ENCODE results near the gene KLF6. TPM values are rescaled to one million over a fixed set of nuclear protein-coding genes. Genes with fewer than 3 reads are reported as not detected.

KLF6 gene
- total RNA-seq, 1 donor from 2014 or later = 151 TPM

DNA sequence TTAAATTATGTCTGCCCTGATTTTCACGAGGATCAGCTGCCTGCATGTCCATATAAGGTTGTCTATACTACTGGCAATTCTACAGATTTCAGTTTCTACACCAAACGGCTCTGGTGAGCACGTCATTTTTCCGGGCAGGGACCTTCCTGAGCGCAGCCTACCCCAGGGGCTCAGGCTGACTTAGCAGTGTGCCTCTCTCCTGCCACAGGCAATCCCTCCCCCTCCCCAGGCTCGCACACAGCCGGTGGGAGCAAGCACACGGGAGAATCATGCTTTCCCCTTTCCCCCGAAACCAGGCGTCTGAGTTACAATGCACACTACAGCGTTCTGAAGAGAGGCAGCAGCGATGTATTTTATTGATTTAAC is 1.7 kb downstream of the KLF6 start:
- DNase-seq (peak; percentile 57), ATAC-seq (ENCODE audit: low read depth) (peak; percentile 11)
- no peaks in the 10 kb centered on the region for H3K9me3 Mint-ChIP-seq
- peaks cover 63% of the 10 kb centered on the region for H3K36me3 Mint-ChIP-seq (ENCODE audit: low read depth)
- no peaks in the 10 kb centered on the region for H3K27me3 Mint-ChIP-seq
- TF ChIP-seq, protein P1, sequence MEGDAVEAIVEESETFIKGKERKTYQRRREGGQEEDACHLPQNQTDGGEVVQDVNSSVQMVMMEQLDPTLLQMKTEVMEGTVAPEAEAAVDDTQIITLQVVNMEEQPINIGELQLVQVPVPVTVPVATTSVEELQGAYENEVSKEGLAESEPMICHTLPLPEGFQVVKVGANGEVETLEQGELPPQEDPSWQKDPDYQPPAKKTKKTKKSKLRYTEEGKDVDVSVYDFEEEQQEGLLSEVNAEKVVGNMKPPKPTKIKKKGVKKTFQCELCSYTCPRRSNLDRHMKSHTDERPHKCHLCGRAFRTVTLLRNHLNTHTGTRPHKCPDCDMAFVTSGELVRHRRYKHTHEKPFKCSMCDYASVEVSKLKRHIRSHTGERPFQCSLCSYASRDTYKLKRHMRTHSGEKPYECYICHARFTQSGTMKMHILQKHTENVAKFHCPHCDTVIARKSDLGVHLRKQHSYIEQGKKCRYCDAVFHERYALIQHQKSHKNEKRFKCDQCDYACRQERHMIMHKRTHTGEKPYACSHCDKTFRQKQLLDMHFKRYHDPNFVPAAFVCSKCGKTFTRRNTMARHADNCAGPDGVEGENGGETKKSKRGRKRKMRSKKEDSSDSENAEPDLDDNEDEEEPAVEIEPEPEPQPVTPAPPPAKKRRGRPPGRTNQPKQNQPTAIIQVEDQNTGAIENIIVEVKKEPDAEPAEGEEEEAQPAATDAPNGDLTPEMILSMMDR (IDR thresholded peaks at IDR 0.05) = no peak
- H3K4me3 Mint-ChIP-seq = peak overlapping the region; percentile 91
- peak overlapping the region; percentile 97 for H3K27ac Mint-ChIP-seq
- ChIA-PET POLR2A (interaction anchor here (0.6 to 6.8 kb wide), 31 partner anchors 9 to 874 kb away, joined by 3 to 191 read pairs (median 11); no protein-coding TSS in a partner anchor), CTCF (interaction anchor here (0.8 to 1.7 kb wide), 4 partner anchors 8 to 543 kb away, joined by 3 to 8 read pairs (median 3); no protein-coding TSS in a partner anchor)
- intact Hi-C loops (cut with micrococcal nuclease) = loop anchor here (1.0 to 10.0 kb wide), 7 partner anchors 126 to 984 kb away; partner anchors contain the start of gene PITRM1
- H3K4me1 Mint-ChIP-seq = peaks cover 53% of the 10 kb centered on the region

- Mint-ChIP-seq H3K27me3 (no peaks in the 10 kb centered on the region), H3K4me1 (peaks cover 59% of the 10 kb centered on the region), H3K4me3 (peak overlapping the region; percentile 91), H3K36me3 (ENCODE audit: low read depth) (peaks cover 70% of the 10 kb centered on the region), H3K27ac (peak overlapping the region; percentile 97), H3K9me3 (no peaks in the 10 kb centered on the region)
- ChIA-PET POLR2A (interaction anchor here (0.5 to 6.8 kb wide), 31 partner anchors 8 to 874 kb away, joined by 3 to 191 read pairs (median 11); no protein-coding TSS in a partner anchor), CTCF (interaction anchor here (0.8 to 1.7 kb wide), 5 partner anchors 7 to 543 kb away, joined by 3 to 8 read pairs (median 3); no protein-coding TSS in a partner anchor)
- TF ChIP-seq, protein P1 (IDR thresholded peaks at IDR 0.05) = no peak
- peak; percentile 69 for DNase-seq
- ATAC-seq (ENCODE audit: low read depth) = peak; percentile 40
- intact Hi-C loops (cut with micrococcal nuclease) = loop anchor here (1.0 to 10.0 kb wide), 10 partner anchors 21 to 985 kb away; partner anchors contain the start of gene PITRM1
These were observed 2.3 kb downstream of the KLF6 start for GRCh38 chr10:3782451-3783315.

DNA sequence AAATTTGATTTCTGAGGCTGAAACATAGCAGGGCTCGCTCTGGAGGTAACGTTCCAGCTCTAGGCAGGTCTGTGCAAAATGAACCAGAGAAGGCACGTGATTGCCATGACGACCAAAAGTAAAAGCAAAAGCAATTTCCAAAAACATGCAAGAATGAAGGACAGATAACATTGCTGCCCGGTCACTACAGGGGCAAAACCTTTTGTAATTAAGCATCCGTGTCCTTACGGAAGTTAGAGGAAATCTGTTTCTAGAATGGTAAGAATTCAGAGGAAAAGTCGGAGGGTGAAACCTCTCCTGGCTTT is 2.9 kb downstream of the KLF6 start:
- Mint-ChIP-seq H3K4me3 (peak overlapping the region; percentile 91), H3K27ac (peak overlapping the region; percentile 97), H3K36me3 (ENCODE audit: low read depth) (peaks cover 75% of the 10 kb centered on the region), H3K27me3 (no peaks in the 10 kb centered on the region), H3K9me3 (no peaks in the 10 kb centered on the region), H3K4me1 (peaks cover 64% of the 10 kb centered on the region)
- ChIA-PET POLR2A (interaction anchor here (1.0 to 6.8 kb wide), 16 partner anchors 8 to 870 kb away, joined by 3 to 191 read pairs (median 58); no protein-coding TSS in a partner anchor), CTCF (interaction anchor here (0.8 to 1.7 kb wide), 3 partner anchors 17 to 539 kb away, joined by 3 to 8 read pairs (median 5); no protein-coding TSS in a partner anchor)
- ATAC-seq (ENCODE audit: low read depth) (no peak), DNase-seq (no peak)
- TF ChIP-seq, protein P1 (IDR thresholded peaks at IDR 0.05) = no peak
- intact Hi-C loops (cut with micrococcal nuclease) = loop anchor here (1.0 to 10.0 kb wide), 9 partner anchors 21 to 985 kb away; partner anchors contain the start of gene PITRM1

DNA sequence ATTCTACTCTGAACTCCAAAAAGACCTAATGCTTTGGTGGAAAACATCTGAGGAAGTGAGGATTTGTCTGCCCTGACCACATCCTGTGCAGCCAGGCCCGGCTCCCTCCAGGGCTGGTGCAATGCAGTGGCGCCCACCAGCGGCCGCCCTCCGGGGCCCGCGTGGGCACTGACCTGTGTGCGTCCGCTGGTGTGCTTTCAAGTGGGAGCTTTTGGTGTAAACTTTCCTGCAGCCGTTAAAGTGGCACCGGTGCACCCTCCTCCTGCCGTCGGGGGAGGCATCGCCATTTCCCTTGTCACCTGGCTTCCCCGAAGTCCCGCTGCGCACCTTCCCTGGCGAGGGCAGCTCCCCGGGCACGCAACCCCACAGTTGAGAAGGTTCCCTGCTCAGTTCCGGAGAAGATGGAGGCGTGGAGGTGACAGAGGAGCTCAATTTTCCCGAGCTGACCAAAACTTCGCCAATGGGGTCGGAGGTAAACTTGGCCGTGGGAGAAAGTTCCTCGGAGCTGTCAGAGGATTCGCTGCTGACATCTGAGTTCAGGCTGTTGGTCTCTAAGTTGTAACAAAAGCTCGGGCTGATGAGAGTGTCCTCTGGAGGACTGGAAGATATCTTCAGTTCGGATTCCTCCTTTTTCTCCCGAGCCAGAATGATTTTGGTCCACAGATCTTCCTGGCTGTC is 3.4 kb downstream of the KLF6 start:
- Mint-ChIP-seq H3K27me3 (no peaks in the 10 kb centered on the region), H3K27ac (peak overlapping the region; percentile 97), H3K4me1 (peaks cover 69% of the 10 kb centered on the region), H3K4me3 (peak overlapping the region; percentile 91), H3K9me3 (no peaks in the 10 kb centered on the region), H3K36me3 (ENCODE audit: low read depth) (peaks cover 80% of the 10 kb centered on the region)
- TF ChIP-seq, protein P1 (IDR thresholded peaks at IDR 0.05) = no peak
- DNase-seq (no peak), ATAC-seq (ENCODE audit: low read depth) (no peak)
- ChIA-PET POLR2A (interaction anchor here (1.0 to 6.8 kb wide), 15 partner anchors 17 to 871 kb away, joined by 3 to 191 read pairs (median 68); no protein-coding TSS in a partner anchor), CTCF (interaction anchor here (0.8 to 1.7 kb wide), 3 partner anchors 17 to 539 kb away, joined by 3 to 8 read pairs (median 5); no protein-coding TSS in a partner anchor)
- intact Hi-C loops (cut with micrococcal nuclease) = loop anchor here (1.0 to 10.0 kb wide), 9 partner anchors 20 to 986 kb away; partner anchors contain the start of gene PITRM1
